Keratinocyte (primary cell): ENCODE results near the gene IKZF1. TPM values are rescaled to one million over a fixed set of nuclear protein-coding genes. Genes with fewer than 3 reads are reported as not detected.

Experiments used
- DNase-seq: peaks from one replicate; pipeline ENCODE4 v3.0.0-alpha.2; 2011; ENCODE audit warnings: low read depth, missing footprints, low spot score
- FAIRE-seq: peaks from 2 replicates; lab custom pipeline; 2011; peaks lifted over from hg19 to GRCh38; lab: Jason Lieb, UNC
- H2AFZ ChIP-seq: 2 replicates; pipeline ENCODE4 v1.6.0; 2012; ENCODE audit warnings: low read length, control low read depth, inconsistent platforms; ENCODE audit not compliant: control insufficient read depth
- H3K27ac ChIP-seq: 2 replicates; pipeline ENCODE4 v1.5.1; 2011; ENCODE audit warnings: low read length; ENCODE audit not compliant: control insufficient read depth, insufficient read depth
- H3K27me3 ChIP-seq: 3 replicates; pipeline ENCODE4 v1.6.0; 2011; ENCODE audit warnings: low read length; ENCODE audit not compliant: control insufficient read depth, insufficient read depth; ENCODE audit errors: extremely low read depth
- H3K36me3 ChIP-seq, 2 experiments: 2 replicates in 1 of 2; 3 replicates in 1 of 2; pipeline ENCODE4 v1.5.1; 2011; ENCODE audit warnings: low read length in 2 of 2, mild to moderate bottlenecking in 1 of 2; ENCODE audit not compliant: control insufficient read depth in 2 of 2, insufficient read depth in 2 of 2; ENCODE audit errors: extremely low read depth in 1 of 2
- H3K4me1 ChIP-seq: 3 replicates; pipeline ENCODE4 v1.5.1; 2011; ENCODE audit warnings: low read length; ENCODE audit not compliant: control insufficient read depth, insufficient read depth; ENCODE audit errors: extremely low read depth
- H3K4me2 ChIP-seq: 3 replicates; pipeline ENCODE4 v1.6.0; 2011; ENCODE audit warnings: low read depth, low read length; ENCODE audit not compliant: control insufficient read depth, insufficient read depth; ENCODE audit errors: extremely low read depth
- H3K4me3 ChIP-seq, 3 experiments: fragments of 200-600 bp in 1 of 3; sonication (generic) in 1 of 3; 2 replicates in 2 of 3; 3 replicates in 1 of 3; pipeline ENCODE4 v1.5.1; 2011 to 2016; ENCODE audit warnings: low read length in 3 of 3, mild to moderate bottlenecking in 3 of 3, control low read depth in 2 of 3, inconsistent platforms in 1 of 3, low read depth in 1 of 3, mixed read lengths in 1 of 3, mixed run types in 1 of 3, moderate library complexity in 1 of 3; ENCODE audit not compliant: control insufficient read depth in 2 of 3, insufficient read depth in 2 of 3; ENCODE audit errors: extremely low read depth in 1 of 3
- H3K79me2 ChIP-seq: 2 replicates; pipeline ENCODE4 v1.6.0; 2012; ENCODE audit warnings: low read length; ENCODE audit not compliant: control insufficient read depth, insufficient read depth
- H3K9ac ChIP-seq: 3 replicates; pipeline ENCODE4 v1.6.0; 2011; ENCODE audit warnings: low read length; ENCODE audit not compliant: control insufficient read depth, insufficient read depth; ENCODE audit errors: extremely low read depth
- H3K9me1 ChIP-seq: 3 replicates; pipeline ENCODE4 v1.6.0; 2011; ENCODE audit warnings: low read length; ENCODE audit not compliant: control insufficient read depth, insufficient read depth; ENCODE audit errors: extremely low read depth
- H3K9me3 ChIP-seq: 2 replicates; pipeline ENCODE4 v1.5.1; 2012; ENCODE audit warnings: low read depth, low read length; ENCODE audit not compliant: control insufficient read depth
- H4K20me1 ChIP-seq: 3 replicates; pipeline ENCODE4 v1.6.0; 2011; ENCODE audit warnings: low read length; ENCODE audit not compliant: control insufficient read depth, insufficient read depth; ENCODE audit errors: extremely low read depth
- CTCF ChIP-seq, 3 experiments: IDR thresholded peaks in 1 of 3; conservative IDR thresholded peaks in 1 of 3; optimal IDR thresholded peaks in 1 of 3; 2 replicates in 2 of 3; 3 replicates in 1 of 3; pipeline versions ENCODE3 to v1.5.1; 2011; ENCODE audit warnings: low read length in 3 of 3, mild to moderate bottlenecking in 3 of 3, moderate library complexity in 2 of 3, control low read depth in 1 of 3, inconsistent platforms in 1 of 3; ENCODE audit not compliant: insufficient read depth in 2 of 3; ENCODE audit errors: extremely low read depth in 1 of 3
- EZH2 ChIP-seq: IDR thresholded peaks from one replicate; pipeline ENCODE4 v1.6.1; 2012; ENCODE audit warnings: inconsistent platforms, mild to moderate bottlenecking, low read length, moderate library complexity
- dilution Hi-C: fragments of 300-500 bp; cut with MboI; formaldehyde crosslinking; loops from one replicate; pipeline ENCODE4 v1.7.0; 2020; ENCODE audit warnings: low sequenced_read_pairs; ENCODE audit not compliant: extremely low pct_ligation_motif_present
- polyA plus RNA-seq, 5 experiments: library from polyadenylated mRNA; depleted of rRNA in 3 of 5; stranded (reverse) in 3 of 5; stranded (forward) in 1 of 5; unstranded in 1 of 5; fragments of >200 nt; gene quantifications; 1 replicate in 1 of 5; 2 replicates in 3 of 5; 3 replicates in 1 of 5; pipeline versions ENCODE4 v1.2.1 to v1.2.3, GENCODE V29; 2011 to 2012; ENCODE audit warnings: missing spikeins in 2 of 5, low read depth in 1 of 5, low replicate concordance in 1 of 5

Gene IKZF1
- polyA plus RNA-seq, 1 donor (not counting 4 experiments of a cell fraction or from before 2014, with no cell fraction given) = not detected

GRCh38 chr7:50422858-50423257 lies 118.3 kb downstream of the IKZF1 start:
- H3K27ac ChIP-seq = no peak overlapping the region
- H3K9ac ChIP-seq = no peak overlapping the region
- TF ChIP-seq CTCF (optimal IDR thresholded peaks at IDR 0.05 in 1 of 3, IDR thresholded peaks at IDR 0.05 in 1 of 3, conservative IDR thresholded peaks at IDR 0.05 in 1 of 3; ENCODE audit: extremely low read depth in 1 of 3, insufficient read depth in 2 of 3, low read length in 3 of 3) = no peak
- TF ChIP-seq EZH2 = no peak
- no peaks in the 10 kb centered on the region for H3K4me1 ChIP-seq
- FAIRE-seq (no peak), DNase-seq (no peak)
- dilution Hi-C loops = no loop called here
- H3K4me3 ChIP-seq = no peak overlapping the region
- H3K27me3 ChIP-seq = no peaks in the 10 kb centered on the region
- no peak overlapping the region for H3K4me2 ChIP-seq
- no peaks in the 10 kb centered on the region for H3K79me2 ChIP-seq
- H2AFZ ChIP-seq = no peak overlapping the region
- no peaks in the 10 kb centered on the region for H3K9me1 ChIP-seq
- H3K36me3 ChIP-seq = no peaks in the 10 kb centered on the region
- H4K20me1 ChIP-seq = no peaks in the 10 kb centered on the region
- H3K9me3 ChIP-seq = no peaks in the 10 kb centered on the region

DNA sequence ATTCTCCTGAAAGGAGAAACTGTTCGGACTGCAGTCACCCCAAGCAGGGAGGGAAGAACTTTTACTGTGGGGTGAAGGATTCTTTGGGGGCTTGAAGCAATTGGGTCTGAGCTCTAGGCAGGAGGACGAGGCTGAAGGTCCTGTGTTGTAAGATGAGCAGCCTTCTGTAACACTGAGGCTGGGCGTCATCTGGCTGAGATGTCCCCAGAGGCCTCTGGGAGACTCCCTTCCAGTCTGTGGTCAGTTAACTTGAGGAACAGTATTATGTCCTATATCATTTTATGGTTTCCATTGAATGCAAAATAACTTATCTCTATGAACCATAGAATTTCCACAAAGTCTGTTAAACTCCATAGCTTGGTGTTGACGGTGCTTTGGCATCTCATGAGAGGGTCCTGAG lies 119.3 kb downstream of the IKZF1 start:
- TF ChIP-seq EZH2 (no peak), CTCF (optimal IDR thresholded peaks at IDR 0.05 in 1 of 3, IDR thresholded peaks at IDR 0.05 in 1 of 3, conservative IDR thresholded peaks at IDR 0.05 in 1 of 3; ENCODE audit: extremely low read depth in 1 of 3, insufficient read depth in 2 of 3, low read length in 3 of 3) (no peak)
- no peak for DNase-seq
- H3K4me2 ChIP-seq = no peak overlapping the region
- no peaks in the 10 kb centered on the region for H3K79me2 ChIP-seq
- H2AFZ ChIP-seq = no peak overlapping the region
- H3K27me3 ChIP-seq = no peaks in the 10 kb centered on the region
- H3K9me1 ChIP-seq = no peaks in the 10 kb centered on the region
- no peak overlapping the region for H3K4me3 ChIP-seq
- no peak overlapping the region for H3K27ac ChIP-seq
- H3K9ac ChIP-seq = no peak overlapping the region
- no peaks in the 10 kb centered on the region for H3K36me3 ChIP-seq
- no peaks in the 10 kb centered on the region for H3K4me1 ChIP-seq
- no peaks in the 10 kb centered on the region for H4K20me1 ChIP-seq
- dilution Hi-C loops = no loop called here
- H3K9me3 ChIP-seq = no peaks in the 10 kb centered on the region
- FAIRE-seq = no peak
